Heart right ventricle (tissue), 16 donors: ENCODE measurements around the gene ZBTB7B. TPM values are rescaled to one million over a fixed set of nuclear protein-coding genes. Genes with fewer than 3 reads are reported as not detected.

Experiments
- ATAC-seq, 8 donors: fragments of 200-7000 bp; cut with Tn5 transposase; one replicate each; pipeline ENCODE4 v1.9.1; 2020; ENCODE audit warnings: mild to moderate bottlenecking in 8 of 8, moderate library complexity in 8 of 8, moderate number of reproducible peaks in 1 of 8
- DNase-seq, 2 donors: peaks; one replicate each; pipeline ENCODE4 v3.0.0-alpha.2; 2020
- H3K27ac ChIP-seq, 10 donors: fragments of 200-600 bp; sonication (generic) in 2 of 10; one replicate each; pipeline versions ENCODE4 v1.5.0 to v1.8.0; 2020 to 2022; ENCODE audit warnings: mild to moderate bottlenecking in 3 of 10
- H3K27me3 ChIP-seq, 7 donors: fragments of 200-600 bp; one replicate each; pipeline ENCODE4 v1.8.0; 2021 to 2022; ENCODE audit warnings: mild to moderate bottlenecking in 2 of 7
- H3K36me3 ChIP-seq, 9 donors: fragments of 200-600 bp; sonication (generic) in 1 of 9; one replicate each; pipeline versions ENCODE4 v1.5.0 to v1.8.0; 2020 to 2022; ENCODE audit warnings: mild to moderate bottlenecking in 2 of 9
- H3K4me1 ChIP-seq, 9 donors: fragments of 200-600 bp; sonication (generic) in 1 of 9; one replicate each; pipeline versions ENCODE4 v1.5.0 to v1.8.0; 2020 to 2022; ENCODE audit warnings: mild to moderate bottlenecking in 4 of 9
- H3K4me3 ChIP-seq, 10 donors: fragments of 200-600 bp; sonication (generic) in 2 of 10; one replicate each; pipeline versions ENCODE4 v1.5.0 to v1.8.0; 2020 to 2022; ENCODE audit warnings: mild to moderate bottlenecking in 7 of 10, moderate library complexity in 2 of 10
- H3K9me3 ChIP-seq, 11 donors: fragments of 200-600 bp in 10 of 11; sonication (generic) in 2 of 11; one replicate each; pipeline versions ENCODE4 v1.5.0 to v1.8.0; 2013 to 2022; ENCODE audit warnings: mild to moderate bottlenecking in 2 of 11, control low read depth in 1 of 11, moderate library complexity in 1 of 11
- CTCF ChIP-seq, 9 donors: fragments of 200-600 bp; sonication (generic) in 2 of 9; IDR thresholded peaks; one replicate each; pipeline versions ENCODE4 v1.5.0 to v1.8.0; 2021 to 2022; ENCODE audit warnings: antibody characterized with exemption in 9 of 9, mild to moderate bottlenecking in 5 of 9, moderate library complexity in 1 of 9
- WGBS, 2 donors: extraction: QIAGEN DNeasy Blood & Tissue Kit; methylation state at CpG; one replicate each; pipeline ENCODE4 v1.1.7; 2013; ENCODE audit warnings: inconsistent platforms in 1 of 2; 5-methylcytosine and 5-hydroxymethylcytosine counted together
- intact Hi-C, 10 donors: fragments of 100-400 bp; cut with DNase I; formaldehyde crosslinking; loops; one replicate each; pipeline versions ENCODE4 v1.11.1 to v1.14.2; 2022
- polyA plus RNA-seq, 2 donors: library from polyadenylated mRNA; stranded (reverse); fragments of 200-250 nt; gene quantifications; one replicate each; pipeline ENCODE4 v1.2.3, GENCODE V29; 2013
- total RNA-seq, 10 donors: library from RNA; stranded (reverse); fragmentation: NEBNext Ultra II Directional in 3 of 10; extraction: Animal tissue kit (Norgen Biotek cat#: 25700) in 3 of 10; gene quantifications; one replicate each; pipeline versions ENCODE4 v1.2.1 to v1.2.4, GENCODE V29; 2021 to 2023
- donor health status: Arrhythmogenic right ventricular cardiomyopathy.
- donor health status: ischemic (EF 13 %, LVEDD 7.1; RV severe dilation, severe dysfunction).
- donor health status: healthy with polysubstance abuse.
- donor health status: DM: no; HTN: yes; CAD: no.
- donor health status: DM: no; HTN: no; CAD: no.
- donor health status: ischemic (EF 25% LVEDD 6.9; RV normal size, moderate dysfunction).
- donor health status: ischemic (EF 25% LVEDD 5.7; RV mildly dilated, moderate dysfunction).
- donor health status: healthy.
- donor health status: DM: yes; HTN: yes; CAD: no.
- donor health status: Ischemic cardiomyopathy.
- donor health status: ischemic (EF 35%, LVEDD 5.7; RV mildly dilated, moderate dysfunction).
- donor health status: nonischemic (EF 11% LVEDD 7.7; RV severe dilation, severe dysfunction).
- donor health status: DM: yes; HTN: yes; CAD: no.
- donor health status: PGD.
- donor health status: ischemic (EF 29% LVEDD 5.4; RV normal size, mild dysfunction).
- donor health status: nonischemic (EF 23%, LVEDD 6.1; RV moderate dilation, normal function).

Gene ZBTB7B
- total and polyA plus RNA-seq, 12 donors, result 25.7 to 54.7 (median 37.9) TPM

GRCh38 chr1:155034318-155035208 lies 32.0 kb downstream of the ZBTB7B start:
- Histone ChIP-seq H3K9me3 (no peaks in the 10 kb centered on the region), H3K4me3 (no peak overlapping the region), H3K27ac (no peak overlapping the region), H3K27me3 (no peaks in the 10 kb centered on the region), H3K36me3 (no peaks in the 10 kb centered on the region), H3K4me1 (peaks cover 0 to 23% (median 2%) of the 10 kb centered on the region in 9 donors)
- TF ChIP-seq CTCF (IDR thresholded peaks at IDR 0.05), result no peak
- WGBS, 2 donors, result 87 to 89% methylated on average over 20 of the region's 20 CpGs
- no peak for DNase-seq
- intact Hi-C loops, result no loop called here
- no peak for ATAC-seq

DNA sequence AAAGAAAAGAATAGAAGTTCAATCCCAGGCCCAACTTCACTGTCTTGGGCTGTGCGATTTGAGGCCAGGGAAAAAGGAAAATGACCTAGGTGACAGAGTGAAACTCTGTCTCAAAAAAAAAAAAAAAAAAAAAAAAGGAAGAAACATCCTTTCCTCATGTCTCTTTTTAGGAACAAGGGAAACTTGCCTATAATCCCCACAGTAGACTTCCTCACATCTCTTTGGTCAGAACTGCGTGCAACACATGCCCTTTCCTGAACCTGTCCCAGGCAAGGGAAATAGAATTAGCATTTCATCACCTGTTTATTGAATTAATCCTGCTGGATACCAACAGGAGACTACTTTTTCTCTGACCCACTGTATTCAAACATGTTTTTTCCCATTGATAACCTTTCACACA lies 33.3 kb downstream of the ZBTB7B start:
- DNase-seq (no peak), ATAC-seq (no peak)
- Histone ChIP-seq H3K36me3 (no peaks in the 10 kb centered on the region), H3K27ac (no peak overlapping the region), H3K4me1 (peaks cover 0 to 23% (median 2%) of the 10 kb centered on the region in 9 donors), H3K27me3 (no peaks in the 10 kb centered on the region), H3K9me3 (no peaks in the 10 kb centered on the region), H3K4me3 (no peak overlapping the region)
- intact Hi-C loops, result no loop called here
- TF ChIP-seq CTCF (IDR thresholded peaks at IDR 0.05), result no peak
- 68 to 75% methylated on average over 2 of the region's 2 CpGs for WGBS, 2 donors

DNA sequence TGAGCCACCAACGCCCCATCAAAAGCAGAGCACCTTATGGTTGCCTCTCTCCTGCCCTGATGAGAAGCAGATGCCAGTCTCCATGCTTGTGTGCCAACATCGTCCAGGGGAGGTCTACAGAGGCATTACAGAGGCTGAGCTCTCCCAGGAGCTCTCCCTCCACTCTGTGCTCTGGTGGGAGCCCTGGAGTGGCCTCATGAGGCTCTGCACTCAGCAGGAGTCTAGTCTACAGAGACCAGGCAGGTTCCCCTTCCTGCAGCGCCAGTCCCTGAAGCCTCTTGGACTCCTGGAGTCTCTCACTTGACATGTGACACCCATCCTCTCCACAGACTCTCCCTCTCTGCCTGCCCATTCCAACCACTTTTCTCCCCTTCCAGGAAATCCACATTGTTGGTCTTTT lies 34.4 kb downstream of the ZBTB7B start:
- 84 to 88% methylated on average over 3 of the region's 3 CpGs for WGBS, 2 donors
- TF ChIP-seq CTCF (IDR thresholded peaks at IDR 0.05), result no peak
- Histone ChIP-seq H3K27ac (no peak overlapping the region), H3K4me1 (peaks cover 0 to 23% (median 2%) of the 10 kb centered on the region in 9 donors), H3K36me3 (no peaks in the 10 kb centered on the region), H3K9me3 (no peaks in the 10 kb centered on the region), H3K27me3 (no peaks in the 10 kb centered on the region), H3K4me3 (no peak overlapping the region)
- intact Hi-C loops, result no loop called here
- ATAC-seq (peak in 1 of 8 donors; percentile 14), DNase-seq (no peak)

DNA sequence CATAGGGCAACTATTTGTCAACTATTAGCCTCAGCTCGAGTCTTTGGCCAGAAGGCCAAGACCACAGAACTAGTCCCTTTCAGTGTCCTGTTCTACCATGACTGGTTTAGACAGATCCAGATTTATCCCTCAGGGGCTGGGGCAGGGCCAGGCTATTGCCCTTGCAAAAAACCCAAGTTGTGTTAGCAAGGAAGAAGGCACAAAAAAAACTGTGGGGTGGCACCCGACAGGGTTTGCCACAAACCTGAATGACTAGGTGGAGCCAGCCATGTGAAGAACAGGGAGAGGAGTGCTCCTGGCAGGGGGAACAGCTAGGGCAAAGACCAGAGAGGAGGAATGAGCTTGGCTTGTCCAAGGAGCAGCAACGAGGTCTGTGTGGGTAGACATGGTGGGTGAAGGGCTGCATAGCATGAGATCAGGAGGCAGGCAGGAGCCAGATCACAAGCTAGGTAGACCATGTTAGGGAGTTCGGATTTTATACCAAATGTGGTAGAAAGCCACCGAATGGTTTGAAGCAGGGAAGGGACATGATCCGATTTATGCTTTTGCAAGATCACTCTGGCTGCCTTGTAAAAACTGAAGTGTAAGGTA lies 35.3 kb downstream of the ZBTB7B start:
- Histone ChIP-seq H3K27me3 (no peaks in the 10 kb centered on the region), H3K9me3 (no peaks in the 10 kb centered on the region), H3K4me3 (no peak overlapping the region), H3K36me3 (no peaks in the 10 kb centered on the region), H3K4me1 (peaks cover 0 to 23% (median 2%) of the 10 kb centered on the region in 9 donors), H3K27ac (no peak overlapping the region)
- DNase-seq (no peak), ATAC-seq (no peak)
- 90 to 93% methylated on average over 6 of the region's 6 CpGs for WGBS, 2 donors
- intact Hi-C loops, result no loop called here
- no peak for TF ChIP-seq CTCF (IDR thresholded peaks at IDR 0.05)
